SU-DHL-6 (cell line): ENCODE measurements around the gene PCGF5.

Experiments used
- CTCF ChIP-seq: fragments of 200-600 bp; sonication (generic); IDR thresholded peaks from one replicate; pipeline ENCODE4 v1.5.1; 2017; ENCODE audit warnings: antibody characterized with exemption, mild to moderate bottlenecking, low read length, moderate library complexity; ENCODE audit not compliant: insufficient read depth, poor library complexity, severe bottlenecking
- EZH2phosphoT487 ChIP-seq: fragments of 200-600 bp; sonication (generic), shearing (Covaris generic); conservative IDR thresholded peaks from 2 replicates; pipeline ENCODE4 v1.6.1; 2018; ENCODE audit warnings: mild to moderate bottlenecking, antibody characterized with exemption, low read length, moderate library complexity, mixed read lengths

DNA sequence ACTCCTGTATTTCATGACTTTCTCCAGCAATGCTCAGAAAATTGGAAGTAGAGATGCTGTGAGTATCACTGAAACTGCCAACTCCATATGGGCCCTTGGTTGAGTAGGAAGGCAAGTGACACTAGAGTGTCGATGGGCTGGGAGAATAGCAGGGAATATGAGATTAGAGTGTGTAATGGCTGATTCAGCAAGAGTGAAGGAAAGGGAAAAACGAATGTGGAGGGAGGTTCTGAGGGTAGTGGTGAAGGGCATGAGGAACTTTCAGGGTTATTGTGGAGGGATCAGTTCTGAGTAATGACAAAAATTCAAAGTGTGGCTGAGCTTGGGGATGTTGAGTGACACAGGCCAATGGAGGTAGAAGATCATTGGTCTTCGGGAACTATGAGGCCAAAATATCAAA, 49.0 kb upstream of the PCGF5 start:
- TF ChIP-seq CTCF (no peak), EZH2phosphoT487 (no peak)
